Measurements from ENCODE around the gene MAGI2.

GRCh38 chr7:78476851-78477405, 976.5 kb downstream of the MAGI2 start:
- TF ChIP-seq EZH2 (IDR thresholded peaks at IDR 0.05; ENCODE audit: insufficient read depth, poor library complexity, severe bottlenecking) (no peak), EZH2phosphoT487 (IDR thresholded peaks at IDR 0.05; ENCODE audit: insufficient read depth, low read depth) (no peak)
